Activated T-helper 1 cell treated with anti-CD3 and anti-CD28 coated beads, Interleukin-12 subunit alpha, Interleukin-12 subunit beta, Interleukin-2, Interleukin-4 antibody, amounts not matched to agents 30 ng/mL and 10 ng/mL and 1 ng/mL, durations not matched to agents 14 hours and 24 hours and 36 hours (primary cell): ENCODE measurements around the gene NDUFAF3. TPM values are rescaled to one million over a fixed set of nuclear protein-coding genes. Genes with fewer than 3 reads are reported as not detected.

Source experiments
- DNase-seq: peaks from one replicate; pipeline ENCODE4 v3.0.0; 2021; ENCODE audit warnings: low spot score
- H3K27ac Mint-ChIP-seq: one replicate; pipeline ENCODE4 v1.8.0; 2021; ENCODE audit warnings: mild to moderate bottlenecking, mixed read lengths
- H3K27me3 Mint-ChIP-seq: one replicate; pipeline ENCODE4 v1.8.0; 2022; ENCODE audit warnings: mild to moderate bottlenecking, moderate library complexity, mixed read lengths; ENCODE audit not compliant: insufficient read depth
- H3K36me3 Mint-ChIP-seq: one replicate; pipeline ENCODE4 v1.8.0; 2021; ENCODE audit warnings: low read depth, mixed read lengths
- H3K4me1 Mint-ChIP-seq: one replicate; pipeline ENCODE4 v1.8.0; 2021; ENCODE audit warnings: low read depth, mixed read lengths
- H3K4me3 Mint-ChIP-seq: one replicate; pipeline ENCODE4 v1.8.0; 2021; ENCODE audit warnings: mild to moderate bottlenecking, moderate library complexity, mixed read lengths
- H3K9me3 Mint-ChIP-seq: one replicate; pipeline ENCODE4 v1.8.0; 2021; ENCODE audit warnings: mixed read lengths
- intact Hi-C: fragments of 100-400 bp; cut with micrococcal nuclease; formaldehyde crosslinking; loops from one replicate; pipeline ENCODE4 v1.15.1; 2024
- total RNA-seq: library from RNA; stranded (reverse); gene quantifications from 2 replicates; pipeline ENCODE4 v1.2.3, GENCODE V29; 2022

NDUFAF3 gene
- total RNA-seq: 126 and 129 TPM in 2 replicates

GRCh38 chr3:49021813-49022687 lies at the start of gene NDUFAF3:
TSS of gene NDUFAF3 (plus strand) at chr3:49022121. CDS start at chr3:49022145, 24 bp downstream.
- no peaks in the 10 kb centered on the region for H3K9me3 Mint-ChIP-seq
- H3K4me3 Mint-ChIP-seq: peak within 1 kb of the TSS; percentile 91
- peak; percentile 91 for DNase-seq
- H3K36me3 Mint-ChIP-seq: peaks cover 44% of the 10 kb centered on the region
- H3K27me3 Mint-ChIP-seq: no peaks in the 10 kb centered on the region
- H3K4me1 Mint-ChIP-seq: peaks cover 41% of the 10 kb centered on the region
- H3K27ac Mint-ChIP-seq: peak within 1 kb of the TSS; percentile 99
- intact Hi-C loops: loop anchor here (1.0 to 10.0 kb wide), 8 partner anchors 7 to 577 kb away; partner anchors contain the start of genes ARIH2, ATRIP, CCDC51 and IMPDH2

- H3K27ac Mint-ChIP-seq: peak overlapping the region; percentile 55
Observed at GRCh38 chr3:48974076-48974864, 47.7 kb upstream of the NDUFAF3 start.

GRCh38 chr3:48979451-48979850 lies 42.5 kb upstream of the NDUFAF3 start:
- Mint-ChIP-seq H3K27me3 (no peaks in the 10 kb centered on the region), H3K36me3 (peaks cover 40% of the 10 kb centered on the region), H3K4me1 (peaks cover 11% of the 10 kb centered on the region), H3K9me3 (no peaks in the 10 kb centered on the region), H3K27ac (no peak overlapping the region), H3K4me3 (no peak overlapping the region)
- no peak for DNase-seq
- intact Hi-C loops: no loop called here

More at GRCh38 chr3:48974076-48974864, 47.7 kb upstream of the NDUFAF3 start:
- no peak for DNase-seq
- intact Hi-C loops: no loop called here
- no peak overlapping the region for H3K4me3 Mint-ChIP-seq
- no peaks in the 10 kb centered on the region for H3K27me3 Mint-ChIP-seq
- no peaks in the 10 kb centered on the region for H3K9me3 Mint-ChIP-seq
- H3K36me3 Mint-ChIP-seq: peaks cover 46% of the 10 kb centered on the region
- peaks cover 6% of the 10 kb centered on the region for H3K4me1 Mint-ChIP-seq

GRCh38 chr3:48980295-48980694 lies 41.6 kb upstream of the NDUFAF3 start:
- Mint-ChIP-seq H3K27me3 (no peaks in the 10 kb centered on the region), H3K27ac (no peak overlapping the region), H3K9me3 (no peaks in the 10 kb centered on the region), H3K4me1 (peaks cover 11% of the 10 kb centered on the region), H3K4me3 (no peak overlapping the region), H3K36me3 (peaks cover 36% of the 10 kb centered on the region)
- intact Hi-C loops: no loop called here
- no peak for DNase-seq

- no peak for DNase-seq
- no peaks in the 10 kb centered on the region for H3K27me3 Mint-ChIP-seq
- intact Hi-C loops: no loop called here
- no peak overlapping the region for H3K27ac Mint-ChIP-seq
- no peaks in the 10 kb centered on the region for H3K9me3 Mint-ChIP-seq
- H3K36me3 Mint-ChIP-seq: peaks cover 36% of the 10 kb centered on the region
- no peak overlapping the region for H3K4me3 Mint-ChIP-seq
- peaks cover 17% of the 10 kb centered on the region for H3K4me1 Mint-ChIP-seq
Observed at GRCh38 chr3:48982016-48982415, 39.9 kb upstream of the NDUFAF3 start.

GRCh38 chr3:48982686-48983085 lies 39.2 kb upstream of the NDUFAF3 start:
- intact Hi-C loops: no loop called here
- Mint-ChIP-seq H3K27ac (peak overlapping the region; percentile 57), H3K4me1 (peaks cover 18% of the 10 kb centered on the region), H3K36me3 (peaks cover 36% of the 10 kb centered on the region), H3K27me3 (no peaks in the 10 kb centered on the region), H3K9me3 (no peaks in the 10 kb centered on the region), H3K4me3 (no peak overlapping the region)
- DNase-seq: no peak

GRCh38 chr3:48983096-48983495 lies 38.8 kb upstream of the NDUFAF3 start:
- H3K27ac Mint-ChIP-seq: peak overlapping the region; percentile 57
- no peaks in the 10 kb centered on the region for H3K27me3 Mint-ChIP-seq
- H3K9me3 Mint-ChIP-seq: no peaks in the 10 kb centered on the region
- peaks cover 36% of the 10 kb centered on the region for H3K36me3 Mint-ChIP-seq
- intact Hi-C loops: no loop called here
- H3K4me3 Mint-ChIP-seq: no peak overlapping the region
- no peak for DNase-seq
- peaks cover 22% of the 10 kb centered on the region for H3K4me1 Mint-ChIP-seq

GRCh38 chr3:48984663-48985062 lies 37.3 kb upstream of the NDUFAF3 start:
- Mint-ChIP-seq H3K36me3 (peaks cover 36% of the 10 kb centered on the region), H3K4me3 (no peak overlapping the region), H3K4me1 (peaks cover 33% of the 10 kb centered on the region), H3K27me3 (no peaks in the 10 kb centered on the region), H3K27ac (no peak overlapping the region), H3K9me3 (no peaks in the 10 kb centered on the region)
- no peak for DNase-seq
- intact Hi-C loops: loop anchor here (5.0 kb wide), 1 partner anchor 463 kb away; no protein-coding TSS in a partner anchor

- peak overlapping the region; percentile 1 for H3K27ac Mint-ChIP-seq
- H3K4me1 Mint-ChIP-seq: peaks cover 34% of the 10 kb centered on the region
- DNase-seq: no peak
- H3K9me3 Mint-ChIP-seq: no peaks in the 10 kb centered on the region
- H3K36me3 Mint-ChIP-seq: peaks cover 31% of the 10 kb centered on the region
- intact Hi-C loops: loop anchor here (5.0 kb wide), 1 partner anchor 461 kb away; no protein-coding TSS in a partner anchor
- no peaks in the 10 kb centered on the region for H3K27me3 Mint-ChIP-seq
- no peak overlapping the region for H3K4me3 Mint-ChIP-seq
Observed at GRCh38 chr3:48985831-48986376, 36.0 kb upstream of the NDUFAF3 start.

- no peaks in the 10 kb centered on the region for H3K27me3 Mint-ChIP-seq
- H3K4me3 Mint-ChIP-seq: peak overlapping the region; percentile 91
- no peak for DNase-seq
- peaks cover 49% of the 10 kb centered on the region for H3K4me1 Mint-ChIP-seq
- no peaks in the 10 kb centered on the region for H3K9me3 Mint-ChIP-seq
- intact Hi-C loops: loop anchor here (1.0 to 5.0 kb wide), 5 partner anchors 18 to 458 kb away; partner anchors contain the start of genes ARIH2, DALRD3, IMPDH2 and WDR6
- H3K27ac Mint-ChIP-seq: peak overlapping the region; percentile 91
- H3K36me3 Mint-ChIP-seq: peaks cover 16% of the 10 kb centered on the region
Observed at GRCh38 chr3:48989126-48989795, 32.7 kb upstream of the NDUFAF3 start.

- intact Hi-C loops: loop anchor here (1.0 to 5.0 kb wide), 6 partner anchors 17 to 457 kb away; partner anchors contain the start of genes ARIH2, DALRD3, IMPDH2 and PRKAR2A
- Mint-ChIP-seq H3K27ac (peak within 1 kb of the TSS; percentile 91), H3K36me3 (peaks cover 16% of the 10 kb centered on the region), H3K27me3 (no peaks in the 10 kb centered on the region), H3K4me1 (peaks cover 49% of the 10 kb centered on the region), H3K9me3 (no peaks in the 10 kb centered on the region), H3K4me3 (peak within 1 kb of the TSS; percentile 95)
- DNase-seq: peak; percentile 64
Observed at GRCh38 chr3:48989796-48990635, 31.9 kb upstream of the NDUFAF3 start, which contains the start of gene P4HTM. TSS of gene P4HTM (plus strand) at chr3:48990241. CDS start at chr3:48990257, 16 bp downstream.
